GM23338 (cell line): ENCODE measurements around the gene NOP58. TPM values are rescaled to one million over a fixed set of nuclear protein-coding genes. Genes with fewer than 3 reads are reported as not detected.

Experiments used
- ATAC-seq: fragments of 200-7000 bp; cut with Tn5 transposase; 3 replicates; pipeline ENCODE4 v1.9.1; 2020
- DNase-seq: peaks from one replicate; pipeline ENCODE4 v3.0.0-alpha.2; 2015; ENCODE audit warnings: low spot score
- H2AFZ ChIP-seq: fragments of 200-600 bp; sonication (generic); 2 replicates; pipeline ENCODE4 v1.8.0; 2016; ENCODE audit warnings: antibody characterized with exemption, mild to moderate bottlenecking, moderate library complexity
- H3F3A ChIP-seq: fragments of 200-600 bp; sonication (generic); replicated peaks from 2 replicates; pipeline ENCODE4 v1.8.0; 2017; ENCODE audit warnings: antibody characterized with exemption, mixed run types, low read depth
- H3K27ac ChIP-seq: fragments of 200-600 bp; sonication (generic); 2 replicates; pipeline ENCODE4 v1.6.1; 2016; ENCODE audit warnings: low read depth
- H3K27me3 ChIP-seq: fragments of 200-600 bp; sonication (generic); 2 replicates; pipeline ENCODE4 v1.8.0; 2016; ENCODE audit warnings: mild to moderate bottlenecking, mixed run types, moderate library complexity; ENCODE audit not compliant: insufficient read depth
- H3K36me3 ChIP-seq: fragments of 200-600 bp; sonication (generic); 2 replicates; pipeline ENCODE4 v1.8.0; 2016; ENCODE audit warnings: mild to moderate bottlenecking; ENCODE audit not compliant: insufficient read depth
- H3K4me1 ChIP-seq: fragments of 200-600 bp; sonication (generic); 2 replicates; pipeline ENCODE4 v1.8.0; 2016; ENCODE audit warnings: mild to moderate bottlenecking, moderate library complexity; ENCODE audit not compliant: insufficient read depth
- H3K4me2 ChIP-seq: fragments of 200-600 bp; sonication (generic); 2 replicates; pipeline ENCODE4 v1.7.1; 2017; ENCODE audit warnings: mixed run types
- H3K4me3 ChIP-seq: fragments of 200-600 bp; sonication (generic); 2 replicates; pipeline ENCODE4 v1.6.1; 2016; ENCODE audit warnings: mixed run types
- H3K79me2 ChIP-seq: fragments of 200-600 bp; sonication (generic); replicated peaks from 2 replicates; pipeline ENCODE4 v1.8.0; 2017; ENCODE audit warnings: mild to moderate bottlenecking; ENCODE audit not compliant: insufficient read depth
- H3K9me2 ChIP-seq: fragments of 200-600 bp; sonication (generic); 2 replicates; pipeline ENCODE4 v1.8.0; 2017; ENCODE audit not compliant: insufficient read depth
- H4K20me1 ChIP-seq: fragments of 200-600 bp; sonication (generic); replicated peaks from 2 replicates; pipeline ENCODE4 v1.8.0; 2017; ENCODE audit warnings: mild to moderate bottlenecking; ENCODE audit not compliant: insufficient read depth
- H3K27ac Mint-ChIP-seq: 2 replicates; pipeline ENCODE4 v1.8.0; 2020; ENCODE audit warnings: inconsistent platforms, mild to moderate bottlenecking, moderate library complexity, mixed read lengths
- H3K27me3 Mint-ChIP-seq: 3 replicates; pipeline ENCODE4 v1.8.0; 2022; ENCODE audit warnings: low read depth, mild to moderate bottlenecking, moderate library complexity, mixed read lengths, inconsistent platforms; ENCODE audit not compliant: insufficient read depth, poor library complexity
- H3K36me3 Mint-ChIP-seq: 3 replicates; pipeline ENCODE4 v1.8.0; 2021; ENCODE audit warnings: low read depth, mild to moderate bottlenecking, inconsistent platforms, moderate library complexity, mixed read lengths
- H3K4me1 Mint-ChIP-seq: 3 replicates; pipeline ENCODE4 v1.8.0; 2020; ENCODE audit warnings: mild to moderate bottlenecking, inconsistent platforms, mixed read lengths
- H3K4me3 Mint-ChIP-seq: 3 replicates; pipeline ENCODE4 v1.8.0; 2021; ENCODE audit warnings: moderate library complexity, mild to moderate bottlenecking, inconsistent platforms, mixed read lengths
- H3K9me3 Mint-ChIP-seq: 3 replicates; pipeline ENCODE4 v1.8.0; 2020; ENCODE audit warnings: moderate library complexity, mild to moderate bottlenecking, inconsistent platforms, mixed read lengths
- CREB1 ChIP-seq: fragments of 250-450 bp; sonication (Bioruptor Pico); IDR thresholded peaks from 2 replicates; pipeline ENCODE4 v1.5.0; 2020; ENCODE audit warnings: low read depth, mild to moderate bottlenecking, moderate library complexity
- CTCF ChIP-seq, 2 experiments: fragments of 200-600 bp in 1 of 2; sonication (generic) in 1 of 2; conservative IDR thresholded peaks; 2 replicates each; pipeline versions ENCODE4 v1.5.1 to v1.6.1; 2016 to 2017; ENCODE audit warnings: antibody characterized with exemption in 2 of 2, low read depth in 2 of 2, mild to moderate bottlenecking in 2 of 2, moderate library complexity in 1 of 2
- ETS1 ChIP-seq: IDR thresholded peaks from 2 replicates; pipeline ENCODE4 v1.6.1; 2016; ENCODE audit warnings: antibody characterized with exemption
- EZH2 ChIP-seq: fragments of 200-600 bp; sonication (generic); IDR thresholded peaks from one replicate; pipeline ENCODE4 v1.8.0; 2017; ENCODE audit warnings: antibody characterized with exemption, mild to moderate bottlenecking, low read depth; ENCODE audit not compliant: unreplicated experiment
- EZH2phosphoT487 ChIP-seq: fragments of 200-600 bp; sonication (generic); IDR thresholded peaks from one replicate; pipeline ENCODE4 v1.8.1; 2018; ENCODE audit warnings: antibody characterized with exemption; ENCODE audit not compliant: unreplicated experiment
- JUNB ChIP-seq: IDR thresholded peaks from one replicate; pipeline ENCODE4 v1.6.1; 2016; ENCODE audit warnings: antibody characterized with exemption; ENCODE audit not compliant: unreplicated experiment
- NANOG ChIP-seq: IDR thresholded peaks from 2 replicates; pipeline ENCODE4 v1.6.1; 2016; ENCODE audit warnings: antibody characterized with exemption, borderline replicate concordance
- POLR2AphosphoS5 ChIP-seq: IDR thresholded peaks from 2 replicates; pipeline ENCODE4 v1.6.1; 2016; ENCODE audit warnings: antibody characterized with exemption, low read depth
- STAT1 ChIP-seq: IDR thresholded peaks from one replicate; pipeline ENCODE4 v1.6.1; 2016; ENCODE audit warnings: antibody characterized with exemption; ENCODE audit not compliant: unreplicated experiment
- ZNF114 ChIP-seq: fragments of 250-450 bp; sonication (Bioruptor Pico); IDR thresholded peaks from 2 replicates; pipeline ENCODE4 v1.5.0; 2020; ENCODE audit warnings: mild to moderate bottlenecking, moderate library complexity
- ZNF331 ChIP-seq: fragments of 250-450 bp; sonication (Bioruptor Pico); IDR thresholded peaks from 2 replicates; pipeline ENCODE4 v1.5.0; 2020; ENCODE audit warnings: low read depth, mild to moderate bottlenecking, moderate library complexity
- ZNF462 ChIP-seq: fragments of 250-450 bp; sonication (Bioruptor Pico); IDR thresholded peaks from 2 replicates; pipeline ENCODE4 v1.5.0; 2020; ENCODE audit warnings: mild to moderate bottlenecking, moderate library complexity
- polyA plus RNA-seq: library from polyadenylated mRNA; unstranded; fragments of >200 nt; fragmentation: Nextera tagmentation; extraction: Ambion mirVana; gene quantifications from 2 replicates; pipeline ENCODE4 v1.2.1, GENCODE V29; 2016
- total RNA-seq: library from RNA; depleted of rRNA; stranded (reverse); fragments of >200 nt; shearing (Covaris generic); gene quantifications from 2 replicates; pipeline ENCODE4 v1.2.3, GENCODE V29; 2014

The NOP58 gene
- total and polyA plus RNA-seq, 2 experiments from 2014 or later = 174 to 236 TPM

GRCh38 chr2:202339071-202339870, 73.7 kb downstream of the NOP58 start (continued):
- TF ChIP-seq EZH2phosphoT487 (no peak), ZNF114 (CRISPR knock-in tag) (no peak), CTCF (conservative IDR thresholded peaks at IDR 0.05; ENCODE audit: low read depth in 2 of 2) (no peak), NANOG (no peak), ZNF331 (no peak), JUNB (no peak), STAT1 (no peak)

- peak; percentile 32 for DNase-seq
- TF ChIP-seq ZNF114 (CRISPR knock-in tag) = no peak
- no peak for TF ChIP-seq EZH2
- no peak for TF ChIP-seq POLR2AphosphoS5
- no peak for TF ChIP-seq ZNF462
- TF ChIP-seq EZH2phosphoT487 = no peak
- no peak for TF ChIP-seq JUNB
- no peak for TF ChIP-seq CTCF (conservative IDR thresholded peaks at IDR 0.05; ENCODE audit: low read depth in 2 of 2)
- no peak for TF ChIP-seq CREB1
- no peak for TF ChIP-seq ETS1
- TF ChIP-seq ZNF331 = no peak
- TF ChIP-seq NANOG = no peak
Observed at GRCh38 chr2:202344178-202344577, 78.6 kb downstream of the NOP58 start.

More at GRCh38 chr2:202344178-202344577, 78.6 kb downstream of the NOP58 start:
- peak overlapping the region; percentile 2; the same call in 1 of the 2 replicates for H2AFZ ChIP-seq
- H3K4me3 ChIP-seq = no peak overlapping the region
- no peaks in the 10 kb centered on the region; the same call in 2 of the 3 replicates for H3K9me3 Mint-ChIP-seq
- H3K9me2 ChIP-seq = 0 out of 2 replicates have a peak, but pooled peaks cover 3% of the 10 kb centered on the region
- peak; percentile 83 for ATAC-seq
- no peak overlapping the region for H3K4me3 Mint-ChIP-seq
- peak overlapping the region; percentile 0; the same call in 1 of the 2 replicates for H3K4me2 ChIP-seq
- no peaks in the 10 kb centered on the region for H3K27me3 Mint-ChIP-seq
- H4K20me1 ChIP-seq = no peaks in the 10 kb centered on the region
- no peak overlapping the region for H3K27ac ChIP-seq
- no peak overlapping the region for H3K27ac Mint-ChIP-seq
- H3K4me1 Mint-ChIP-seq = peaks cover 9% of the 10 kb centered on the region; the same call in 2 of the 3 replicates
- no peaks in the 10 kb centered on the region for H3K36me3 Mint-ChIP-seq
- peaks cover 5% of the 10 kb centered on the region; the same call in 1 of the 2 replicates for H3K4me1 ChIP-seq
- H3F3A ChIP-seq = 0 out of 2 replicates have a peak, but pooled peaks cover 5% of the 10 kb centered on the region
- no peaks in the 10 kb centered on the region for H3K27me3 ChIP-seq
- no peaks in the 10 kb centered on the region for H3K79me2 ChIP-seq
- H3K36me3 ChIP-seq = no peaks in the 10 kb centered on the region
